ENCODE data around the gene BANK1. TPM values are rescaled to one million over a fixed set of nuclear protein-coding genes. Genes with fewer than 3 reads are reported as not detected.

BANK1 gene
- total and polyA plus RNA-seq, 10 of the 15 experiments (the other 5 are each of a cell fraction or from before 2014, with no cell fraction given): 0.13 to 2.1 (median 0.42) TPM

DNA sequence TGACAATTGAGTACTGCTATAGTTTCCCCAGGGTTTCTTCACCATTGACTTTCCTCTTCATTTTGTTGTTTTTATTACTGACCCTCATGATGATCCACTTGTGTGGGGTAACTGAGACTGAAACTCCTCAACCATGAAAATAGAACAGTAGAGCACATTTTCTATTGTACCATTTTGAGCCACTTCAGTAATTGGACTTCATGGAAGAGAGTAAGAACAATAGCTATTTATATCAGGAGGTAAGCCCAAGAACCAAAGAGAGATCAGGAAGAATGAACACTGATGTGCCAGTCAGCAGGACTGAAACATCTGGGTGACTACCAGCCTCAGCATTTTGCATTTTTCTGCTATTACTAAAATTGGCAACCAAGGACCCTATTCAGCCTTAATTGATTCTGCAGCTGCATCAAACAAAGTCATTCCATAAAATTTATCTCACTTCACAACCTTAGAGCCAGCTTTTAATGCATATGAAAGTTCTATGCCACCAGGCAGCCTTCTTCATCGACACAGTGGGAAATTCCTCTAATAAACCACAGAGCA lies 151.4 kb downstream of the BANK1 start (continued):
- no peak for TF ChIP-seq MEF2A (IDR thresholded peaks at IDR 0.05; ENCODE audit: insufficient read depth, low read depth, low read length)

DNA sequence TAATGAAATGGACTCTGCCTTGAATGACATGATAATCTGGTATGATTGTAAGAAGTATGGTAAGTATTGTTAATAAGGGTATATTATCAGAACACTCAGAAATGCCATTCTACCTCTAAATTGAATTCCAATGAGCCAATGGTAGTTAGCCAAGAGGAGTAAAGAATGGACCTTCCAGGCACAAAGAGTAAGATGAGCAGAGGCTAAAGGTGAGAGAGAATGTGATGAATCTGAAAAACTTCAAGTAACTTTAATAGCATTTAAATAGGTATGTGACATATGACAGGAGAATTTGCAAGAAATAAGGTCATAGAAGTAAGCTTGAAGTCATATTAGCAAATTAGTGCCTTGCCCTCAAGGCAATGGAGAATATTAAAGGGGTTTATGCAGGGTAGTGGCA lies 152.4 kb downstream of the BANK1 start:
- DNase-seq (ENCODE audit: low read depth, low spot score) (no peak), FAIRE-seq (no peak), ATAC-seq (no peak)
- Histone ChIP-seq H3K4me3 (no peak overlapping the region), H3K79me2 (ENCODE audit: control insufficient read depth, insufficient read depth, low read length) (no peaks in the 10 kb centered on the region), H3K27ac (ENCODE audit: control insufficient read depth, insufficient read depth) (no peak overlapping the region), H3K9me3 (replicated peaks; ENCODE audit: control insufficient read depth, insufficient read depth, low read length) (no peaks in the 10 kb centered on the region), H3K9ac (ENCODE audit: control insufficient read depth, insufficient read depth, low read length) (no peak overlapping the region), H3K27me3 (replicated peaks in 1 of 2; ENCODE audit: control insufficient read depth in 2 of 2, insufficient read depth in 2 of 2, low read length in 1 of 2) (no peaks in the 10 kb centered on the region), H2AFZ (ENCODE audit: control insufficient read depth, low read depth, low read length) (no peak overlapping the region), H3K4me1 (ENCODE audit: control insufficient read depth, insufficient read depth, low read length) (no peaks in the 10 kb centered on the region), H3K36me3 (ENCODE audit: control insufficient read depth in 2 of 2, insufficient read depth in 2 of 2, low read length in 1 of 2) (no peaks in the 10 kb centered on the region), H4K20me1 (ENCODE audit: control insufficient read depth, insufficient read depth) (no peaks in the 10 kb centered on the region), H3K4me2 (ENCODE audit: control insufficient read depth, insufficient read depth) (no peak overlapping the region)
- intact Hi-C loops (cut with micrococcal nuclease; ENCODE audit: unreplicated experiment): no loop called here
- CTCF ChIA-PET: interaction anchor here (1.2 kb wide), 2 partner anchors 13 to 15 kb away, joined by 3 read pairs; no protein-coding TSS in a partner anchor
- no TSS peak for BruUV-seq (replicated peaks)
- TF ChIP-seq PML (IDR thresholded peaks at IDR 0.05; ENCODE audit: low read length) (no peak), RUNX3 (IDR thresholded peaks at IDR 0.05; ENCODE audit: low read length) (no peak), SUPT20H (IDR thresholded peaks at IDR 0.05; ENCODE audit: borderline replicate concordance, control insufficient read depth, low read depth, low read length) (no peak), RELA (IDR thresholded peaks at IDR 0.05; ENCODE audit: borderline replicate concordance, partially characterized antibody) (no peak), BCL11A (IDR thresholded peaks at IDR 0.05; ENCODE audit: low read depth, low read length) (no peak), MEF2A (IDR thresholded peaks at IDR 0.05; ENCODE audit: insufficient read depth, low read depth, low read length) (no peak), MTA2 (IDR thresholded peaks at IDR 0.05; ENCODE audit: low read depth) (no peak), HCFC1 (IDR thresholded peaks at IDR 0.05; ENCODE audit: low read length) (no peak), RBBP5 (conservative IDR thresholded peaks at IDR 0.05) (no peak), NFIC (IDR thresholded peaks at IDR 0.05; ENCODE audit: low read depth, low read length) (no peak), ESRRA (IDR thresholded peaks at IDR 0.05; ENCODE audit: low read length) (no peak), MXI1 (IDR thresholded peaks at IDR 0.05; ENCODE audit: low read depth, low read length) (no peak)
- TF ChIP-seq, protein P1, sequence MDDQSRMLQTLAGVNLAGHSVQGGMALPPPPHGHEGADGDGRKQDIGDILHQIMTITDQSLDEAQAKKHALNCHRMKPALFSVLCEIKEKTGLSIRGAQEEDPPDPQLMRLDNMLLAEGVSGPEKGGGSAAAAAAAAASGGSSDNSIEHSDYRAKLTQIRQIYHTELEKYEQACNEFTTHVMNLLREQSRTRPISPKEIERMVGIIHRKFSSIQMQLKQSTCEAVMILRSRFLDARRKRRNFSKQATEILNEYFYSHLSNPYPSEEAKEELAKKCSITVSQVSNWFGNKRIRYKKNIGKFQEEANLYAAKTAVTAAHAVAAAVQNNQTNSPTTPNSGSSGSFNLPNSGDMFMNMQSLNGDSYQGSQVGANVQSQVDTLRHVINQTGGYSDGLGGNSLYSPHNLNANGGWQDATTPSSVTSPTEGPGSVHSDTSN (IDR thresholded peaks at IDR 0.05; ENCODE audit: insufficient replicate concordance, low read depth, low read length): no peak
- TF ChIP-seq, protein P2, sequence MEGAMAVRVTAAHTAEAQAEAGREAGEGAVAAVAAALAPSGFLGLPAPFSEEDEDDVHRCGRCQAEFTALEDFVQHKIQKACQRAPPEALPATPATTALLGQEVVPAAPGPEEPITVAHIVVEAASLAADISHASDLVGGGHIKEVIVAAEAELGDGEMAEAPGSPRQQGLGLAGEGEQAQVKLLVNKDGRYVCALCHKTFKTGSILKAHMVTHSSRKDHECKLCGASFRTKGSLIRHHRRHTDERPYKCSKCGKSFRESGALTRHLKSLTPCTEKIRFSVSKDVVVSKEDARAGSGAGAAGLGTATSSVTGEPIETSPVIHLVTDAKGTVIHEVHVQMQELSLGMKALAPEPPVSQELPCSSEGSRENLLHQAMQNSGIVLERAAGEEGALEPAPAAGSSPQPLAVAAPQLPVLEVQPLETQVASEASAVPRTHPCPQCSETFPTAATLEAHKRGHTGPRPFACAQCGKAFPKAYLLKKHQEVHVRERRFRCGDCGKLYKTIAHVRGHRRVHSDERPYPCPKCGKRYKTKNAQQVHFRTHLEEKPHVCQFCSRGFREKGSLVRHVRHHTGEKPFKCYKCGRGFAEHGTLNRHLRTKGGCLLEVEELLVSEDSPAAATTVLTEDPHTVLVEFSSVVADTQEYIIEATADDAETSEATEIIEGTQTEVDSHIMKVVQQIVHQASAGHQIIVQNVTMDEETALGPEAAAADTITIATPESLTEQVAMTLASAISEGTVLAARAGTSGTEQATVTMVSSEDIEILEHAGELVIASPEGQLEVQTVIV (IDR thresholded peaks at IDR 0.05; ENCODE audit: borderline replicate concordance, partially characterized antibody): no peak
- TF ChIP-seq, protein P3, sequence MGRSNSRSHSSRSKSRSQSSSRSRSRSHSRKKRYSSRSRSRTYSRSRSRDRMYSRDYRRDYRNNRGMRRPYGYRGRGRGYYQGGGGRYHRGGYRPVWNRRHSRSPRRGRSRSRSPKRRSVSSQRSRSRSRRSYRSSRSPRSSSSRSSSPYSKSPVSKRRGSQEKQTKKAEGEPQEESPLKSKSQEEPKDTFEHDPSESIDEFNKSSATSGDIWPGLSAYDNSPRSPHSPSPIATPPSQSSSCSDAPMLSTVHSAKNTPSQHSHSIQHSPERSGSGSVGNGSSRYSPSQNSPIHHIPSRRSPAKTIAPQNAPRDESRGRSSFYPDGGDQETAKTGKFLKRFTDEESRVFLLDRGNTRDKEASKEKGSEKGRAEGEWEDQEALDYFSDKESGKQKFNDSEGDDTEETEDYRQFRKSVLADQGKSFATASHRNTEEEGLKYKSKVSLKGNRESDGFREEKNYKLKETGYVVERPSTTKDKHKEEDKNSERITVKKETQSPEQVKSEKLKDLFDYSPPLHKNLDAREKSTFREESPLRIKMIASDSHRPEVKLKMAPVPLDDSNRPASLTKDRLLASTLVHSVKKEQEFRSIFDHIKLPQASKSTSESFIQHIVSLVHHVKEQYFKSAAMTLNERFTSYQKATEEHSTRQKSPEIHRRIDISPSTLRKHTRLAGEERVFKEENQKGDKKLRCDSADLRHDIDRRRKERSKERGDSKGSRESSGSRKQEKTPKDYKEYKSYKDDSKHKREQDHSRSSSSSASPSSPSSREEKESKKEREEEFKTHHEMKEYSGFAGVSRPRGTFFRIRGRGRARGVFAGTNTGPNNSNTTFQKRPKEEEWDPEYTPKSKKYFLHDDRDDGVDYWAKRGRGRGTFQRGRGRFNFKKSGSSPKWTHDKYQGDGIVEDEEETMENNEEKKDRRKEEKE (IDR thresholded peaks at IDR 0.05): no peak
- in situ Hi-C loops (cut with MboI): no loop called here
- RAD21 ChIA-PET (ENCODE audit: unreplicated experiment): no interaction called here
- SMC1A ChIA-PET (ENCODE audit: uncharacterized antibody, unreplicated experiment): no interaction called here
- POLR2A ChIA-PET: no interaction called here

Measured in GM12878 (cell line).